ENCODE data around the gene TMEM81.

The TMEM81 gene, protein sequence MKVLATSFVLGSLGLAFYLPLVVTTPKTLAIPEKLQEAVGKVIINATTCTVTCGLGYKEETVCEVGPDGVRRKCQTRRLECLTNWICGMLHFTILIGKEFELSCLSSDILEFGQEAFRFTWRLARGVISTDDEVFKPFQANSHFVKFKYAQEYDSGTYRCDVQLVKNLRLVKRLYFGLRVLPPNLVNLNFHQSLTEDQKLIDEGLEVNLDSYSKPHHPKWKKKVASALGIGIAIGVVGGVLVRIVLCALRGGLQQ
- total RNA-seq = 1.7 to 3.3 reads per million in 2 donors

DNA sequence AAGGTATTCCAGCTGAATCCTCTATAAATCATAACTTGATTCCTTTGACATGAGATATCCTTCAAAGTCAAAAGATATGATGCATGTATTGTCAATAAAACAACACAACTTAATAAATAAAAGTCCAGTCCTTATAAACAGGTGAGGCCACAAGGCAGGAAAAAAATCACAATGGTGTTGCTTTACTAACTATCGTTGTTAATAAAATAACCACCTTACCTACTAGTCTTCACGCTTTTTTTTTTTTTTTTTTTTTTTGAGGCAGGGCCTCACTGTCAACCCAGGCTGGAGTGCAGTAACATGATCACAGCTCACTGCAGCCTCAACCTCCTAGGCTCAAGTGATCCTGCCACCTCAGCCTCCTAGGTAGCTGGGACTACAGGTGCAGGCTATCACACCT is at the start of gene TMEM81:
Gene TMEM81 (minus strand): TSS at position 101 of the 400 bp plus-strand sequence. CDS start 140 bp downstream, outside the sequence.
- no peak for DNase-seq

DNA sequence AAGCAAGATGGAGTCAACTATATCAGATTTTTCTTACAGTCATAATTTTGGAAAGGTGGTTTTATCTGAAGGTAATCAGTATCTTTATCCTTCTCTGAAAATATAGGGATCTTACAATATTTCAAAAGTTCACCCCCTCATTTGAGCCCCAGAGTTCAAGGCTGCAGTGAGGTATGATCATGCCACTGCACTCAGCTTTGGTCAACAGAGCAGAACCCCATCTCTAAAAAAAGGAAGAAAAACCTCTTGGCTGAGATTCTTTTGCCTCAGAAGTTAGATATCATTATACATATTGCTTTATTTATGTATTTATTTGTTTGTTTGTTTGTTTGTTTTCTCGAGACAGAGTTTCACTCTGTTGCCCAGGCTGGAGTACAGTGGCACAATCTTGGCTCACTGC is 49.0 kb upstream of the TMEM81 start:
- DNase-seq = no peak

DNA sequence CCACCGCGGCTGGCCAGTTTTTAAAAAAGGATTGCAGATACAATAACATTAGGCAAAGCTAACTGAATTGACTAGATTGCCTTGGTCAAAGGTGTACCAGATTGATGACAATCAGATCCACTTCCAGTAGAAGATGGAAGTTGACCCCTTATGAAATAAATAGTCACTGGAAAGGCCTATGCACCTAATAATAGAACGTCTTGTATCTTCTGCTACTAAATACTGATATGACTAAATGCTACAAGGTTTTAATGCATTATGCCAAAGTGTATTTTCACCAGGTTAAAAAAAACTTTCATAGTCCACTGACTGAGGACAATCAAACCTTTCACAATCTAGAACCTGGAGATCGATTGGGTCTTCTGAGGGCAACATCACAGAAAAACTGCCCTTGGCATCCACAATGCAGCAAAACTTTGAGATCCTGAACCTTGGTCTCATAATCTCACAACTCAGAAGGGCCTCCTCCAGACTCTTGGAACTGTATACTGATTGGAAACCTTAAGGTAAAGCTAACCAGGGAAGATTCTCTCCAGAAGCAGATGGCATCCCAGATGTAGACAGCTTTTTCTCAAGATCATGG is 45.3 kb upstream of the TMEM81 start:
- no peak for DNase-seq

DNA sequence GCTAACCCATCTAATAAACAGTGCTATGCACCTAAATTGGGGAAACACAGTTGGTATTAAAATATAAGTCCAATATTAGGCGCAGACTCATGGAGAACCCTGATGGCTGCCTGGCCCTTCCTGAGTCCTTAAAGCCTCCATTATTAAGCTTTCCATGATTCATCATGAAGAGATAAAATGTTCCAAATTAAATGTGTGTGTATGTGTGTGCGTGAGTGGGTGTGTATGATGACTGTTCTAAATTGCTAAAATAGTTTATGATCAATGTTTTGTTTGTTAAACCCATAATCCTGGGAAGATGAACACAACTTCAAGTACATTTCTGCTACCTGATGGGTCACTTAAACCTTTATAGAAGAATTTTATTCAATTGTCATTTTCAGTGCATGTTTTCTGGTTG is 43.8 kb upstream of the TMEM81 start:
- no peak for DNase-seq

DNA sequence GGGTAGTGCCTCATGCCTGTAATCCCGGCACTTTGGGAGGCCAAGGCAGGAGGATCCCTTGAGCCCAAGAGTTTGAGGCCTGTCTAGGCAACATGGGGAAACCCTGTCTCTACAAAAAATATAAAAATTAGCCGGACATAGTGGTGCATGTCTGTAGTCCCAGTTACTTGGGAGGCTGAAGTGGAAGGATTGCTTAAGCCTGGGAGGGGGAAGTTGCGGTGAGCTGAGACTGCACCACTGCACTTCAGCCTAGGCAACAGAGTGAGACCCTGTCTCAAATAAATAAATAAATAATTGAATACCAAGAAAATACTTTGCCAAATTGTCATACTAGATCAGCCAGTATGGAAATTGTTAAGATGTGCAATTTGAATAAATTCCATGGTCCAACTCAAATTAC is 43.4 kb upstream of the TMEM81 start:
- DNase-seq = no peak

DNA sequence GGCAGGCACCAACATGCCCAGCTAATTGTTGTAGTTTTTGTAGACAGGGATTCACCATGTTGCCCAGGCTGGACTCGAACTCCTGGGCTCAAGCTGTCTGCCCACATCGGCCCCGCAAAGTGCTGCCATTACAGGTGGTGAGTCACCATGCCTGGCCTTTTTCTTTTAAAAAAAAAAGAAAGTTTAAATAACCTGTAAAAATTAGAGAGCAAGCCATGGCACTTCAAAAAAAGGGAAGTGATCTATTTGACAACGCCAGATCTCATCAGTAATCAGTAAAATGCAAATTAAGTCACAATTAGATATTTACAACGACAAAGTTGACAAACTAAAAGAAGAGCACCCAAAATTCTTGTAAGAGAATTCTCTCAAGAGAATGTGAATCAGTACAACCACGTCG is 40.5 kb upstream of the TMEM81 start:
- DNase-seq = no peak

DNA sequence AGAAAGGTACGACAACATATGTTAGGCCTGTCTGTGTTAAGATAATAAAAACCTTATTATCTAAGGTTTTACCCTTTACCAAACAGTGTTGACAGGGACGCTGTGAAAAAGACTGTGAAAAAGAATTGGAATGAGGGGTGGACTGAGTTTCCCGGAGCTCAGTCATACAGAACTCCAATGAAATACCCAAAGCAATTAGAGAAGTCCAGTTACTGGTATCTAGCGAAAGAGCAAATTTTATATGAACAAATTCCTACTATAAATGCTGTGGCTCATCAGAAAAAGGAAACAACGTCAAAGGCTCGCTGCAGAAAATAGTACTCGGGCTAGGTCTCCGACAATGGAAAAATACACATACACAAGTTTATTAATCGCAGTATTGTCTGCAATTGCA is 38.2 kb upstream of the TMEM81 start:
- DNase-seq = no peak

DNA sequence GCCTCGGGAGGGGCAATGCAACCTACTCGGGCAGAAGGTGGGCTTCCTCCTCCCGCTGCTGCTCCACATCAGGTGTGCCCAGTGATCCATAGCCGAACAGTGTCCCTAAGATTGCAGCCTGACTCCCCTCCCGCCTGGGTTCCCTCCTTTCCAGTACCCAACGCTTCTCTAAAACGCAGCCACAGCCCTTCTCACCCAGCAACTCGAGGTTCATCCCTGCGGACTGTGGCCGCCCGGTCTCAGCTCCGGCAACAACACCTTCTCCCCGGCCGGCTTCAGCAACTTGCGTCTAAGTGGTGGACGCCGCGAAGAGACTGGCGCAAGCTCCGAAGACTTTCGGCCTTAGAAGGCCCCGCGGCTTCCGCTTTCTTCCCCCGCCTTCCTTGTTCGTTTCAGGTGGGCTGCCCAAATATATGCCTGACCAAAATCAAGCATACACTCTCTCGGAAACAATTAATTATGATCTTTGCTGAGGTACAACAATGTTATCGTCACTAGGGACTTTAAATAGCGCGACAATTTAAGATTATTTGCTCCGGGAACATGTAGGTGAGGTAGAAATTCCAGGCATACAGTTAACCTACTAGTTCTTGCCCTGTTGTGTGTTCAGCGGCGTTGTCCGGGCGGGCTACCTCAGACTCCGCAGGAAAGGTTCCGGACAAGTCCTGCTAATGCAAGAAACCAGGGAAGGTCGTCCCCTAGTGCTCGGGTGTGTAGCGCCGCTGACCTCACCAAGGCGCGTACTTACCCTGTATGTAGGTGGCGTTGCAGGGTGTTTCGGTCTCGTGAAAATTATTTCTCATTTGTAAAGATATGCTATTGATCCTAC is 37.6 kb upstream of the TMEM81 start, which contains the start of gene RBBP5:
Gene RBBP5 (minus strand): TSS at position 319 of the 829 bp plus-strand sequence. CDS start 105 bp downstream, at position 214.
- DNase-seq = peak; percentile 88

DNA sequence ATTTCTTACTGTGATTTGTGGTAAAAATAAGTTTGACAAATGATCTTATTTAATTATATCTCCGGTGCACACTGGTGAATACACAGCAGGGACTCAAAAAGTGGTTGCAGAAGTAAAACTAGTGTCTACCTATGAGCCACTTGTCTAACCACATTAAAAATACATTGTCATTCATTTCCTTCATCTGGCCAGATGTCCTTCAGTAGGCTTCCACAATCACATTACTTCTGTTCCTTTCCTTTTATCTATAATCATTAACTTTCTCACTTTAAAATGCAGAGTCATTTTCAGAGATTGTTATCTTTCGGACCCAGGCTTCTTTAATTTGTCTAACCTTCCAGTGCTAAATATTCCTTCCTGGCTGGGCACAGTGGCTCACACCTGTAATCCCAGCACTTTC is 34.5 kb upstream of the TMEM81 start:
- DNase-seq = no peak

DNA sequence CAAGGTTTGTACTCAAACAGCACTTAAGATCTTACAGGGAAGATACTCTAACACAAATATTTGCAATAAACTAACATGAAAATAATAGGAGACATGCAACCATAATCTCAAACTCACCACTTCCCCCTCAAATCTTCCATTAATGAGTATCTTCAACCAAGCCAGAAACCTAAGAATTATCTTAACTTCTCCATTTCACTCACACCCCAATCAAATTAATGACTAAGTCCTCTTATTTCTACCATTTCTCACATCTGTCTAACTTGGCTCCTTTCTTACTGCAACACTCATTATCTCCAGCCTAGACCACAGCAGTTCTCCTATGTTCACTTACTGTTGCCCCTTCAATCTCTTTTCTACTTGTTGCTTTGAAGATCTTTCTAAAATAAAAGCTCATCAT is 27.1 kb upstream of the TMEM81 start:
- DNase-seq = no peak

DNA sequence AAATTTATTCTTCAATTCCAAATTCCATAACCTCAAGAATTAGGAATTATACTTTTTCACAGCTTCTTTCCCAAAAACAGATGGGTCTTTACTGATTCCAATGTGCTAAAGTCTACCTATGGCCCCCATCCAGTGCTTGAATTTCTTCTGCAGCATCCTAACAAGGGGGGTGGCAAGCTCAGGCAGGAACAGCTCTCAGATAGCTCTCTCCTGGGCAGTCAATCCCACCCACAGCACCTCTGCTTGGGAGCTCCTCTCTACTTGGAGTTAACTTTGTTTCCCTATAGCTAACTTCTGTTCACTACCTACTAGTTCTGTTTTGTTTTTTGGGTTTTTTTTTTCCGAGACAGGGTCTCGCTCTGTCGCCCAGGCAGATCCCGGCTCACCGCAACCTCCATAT is 25.5 kb upstream of the TMEM81 start:
- DNase-seq = no peak

DNA sequence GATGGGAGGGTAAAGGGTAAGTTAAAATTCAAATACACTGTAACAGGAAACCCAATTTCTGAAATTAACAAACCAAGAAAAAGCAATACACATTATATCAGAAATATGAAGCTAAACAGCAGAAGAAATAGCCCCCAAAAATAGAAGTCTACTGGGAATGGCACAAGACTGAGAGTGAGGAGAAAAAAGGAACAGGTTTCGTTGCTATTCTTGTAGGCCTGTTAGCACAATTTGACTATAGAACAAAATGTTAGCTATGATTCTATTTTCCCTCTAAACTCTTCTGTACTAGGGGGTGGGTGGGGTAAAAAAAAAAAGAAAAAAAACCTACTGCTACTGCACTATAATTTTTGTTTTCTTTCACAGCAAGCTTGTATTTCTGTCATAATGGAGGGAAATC is 25.0 kb upstream of the TMEM81 start:
- no peak for DNase-seq

DNA sequence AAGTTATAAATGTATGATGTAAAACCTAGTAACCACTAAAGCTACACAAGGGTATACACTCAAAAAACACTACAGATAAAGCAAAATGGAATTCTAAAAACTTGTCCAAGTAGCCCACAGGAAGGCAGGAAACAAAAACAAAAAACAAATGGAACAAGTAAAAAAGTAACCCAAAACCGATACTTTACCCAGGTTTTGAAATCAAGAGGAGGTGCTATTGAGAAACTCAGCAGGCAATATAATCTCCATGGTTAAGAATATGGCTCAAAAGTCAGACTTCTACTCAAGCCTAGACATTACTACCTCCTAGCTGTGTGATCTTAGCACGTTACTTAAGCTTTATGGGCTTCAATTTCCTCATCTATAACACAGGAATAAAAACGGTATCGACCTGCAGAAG is 24.2 kb upstream of the TMEM81 start:
- no peak for DNase-seq

DNA sequence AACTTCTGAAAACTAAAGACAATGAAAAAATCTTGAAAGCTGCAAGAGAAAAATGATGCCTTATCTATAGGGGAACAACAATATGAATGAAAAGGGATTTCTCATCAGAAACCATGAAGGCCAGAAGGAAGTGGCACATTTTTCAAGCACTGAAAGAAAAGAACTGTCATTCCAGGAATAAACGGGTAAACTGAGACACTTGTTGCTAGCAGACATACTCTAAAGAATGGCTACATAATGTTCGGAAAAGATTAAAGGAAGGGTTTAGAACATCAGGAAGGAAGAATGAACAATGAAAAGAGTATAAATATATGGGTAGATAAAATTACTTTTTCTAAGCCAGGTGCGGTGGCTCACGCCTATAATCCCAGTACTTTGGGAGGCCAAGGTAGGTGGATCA is 23.1 kb upstream of the TMEM81 start:
- no peak for DNase-seq

DNA sequence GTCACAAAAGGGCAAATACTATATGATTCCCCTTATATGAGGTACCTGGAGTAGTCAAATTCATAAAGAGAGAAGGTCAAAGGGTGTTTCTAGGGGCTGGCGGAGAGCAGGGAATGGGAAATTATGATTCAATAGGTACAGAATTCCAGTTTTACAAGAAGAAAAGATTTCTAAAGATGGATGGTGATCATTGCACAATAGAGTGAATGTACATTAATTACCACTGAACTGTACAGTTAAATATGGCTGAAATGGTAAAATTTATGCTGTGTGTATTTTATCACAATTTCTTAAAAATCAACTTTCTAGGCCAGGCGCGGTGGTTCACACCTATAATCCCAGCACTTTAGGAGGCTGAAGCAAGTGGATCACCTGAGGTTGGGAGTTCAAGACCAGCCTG is 18.1 kb upstream of the TMEM81 start:
- no peak for DNase-seq

DNA sequence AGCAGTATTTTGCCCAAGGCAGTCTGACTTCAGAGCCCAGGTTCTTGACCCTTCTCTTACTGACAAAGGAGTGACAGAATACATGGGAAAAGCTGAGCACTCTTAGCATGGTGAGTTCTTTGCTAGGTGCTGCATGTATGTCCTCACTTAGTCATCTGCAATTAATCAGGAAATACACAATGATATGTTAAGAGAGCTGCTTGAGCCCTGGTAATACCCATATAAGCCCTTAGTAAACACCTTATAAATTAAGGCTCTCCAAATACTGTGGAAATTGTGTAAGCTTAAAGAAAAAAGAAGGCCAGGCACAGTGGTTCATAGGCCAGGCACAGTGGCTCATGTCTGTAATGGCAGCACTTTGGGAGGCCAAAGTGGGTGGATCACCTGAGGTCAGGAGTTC is 14.0 kb upstream of the TMEM81 start:
- DNase-seq = no peak

DNA sequence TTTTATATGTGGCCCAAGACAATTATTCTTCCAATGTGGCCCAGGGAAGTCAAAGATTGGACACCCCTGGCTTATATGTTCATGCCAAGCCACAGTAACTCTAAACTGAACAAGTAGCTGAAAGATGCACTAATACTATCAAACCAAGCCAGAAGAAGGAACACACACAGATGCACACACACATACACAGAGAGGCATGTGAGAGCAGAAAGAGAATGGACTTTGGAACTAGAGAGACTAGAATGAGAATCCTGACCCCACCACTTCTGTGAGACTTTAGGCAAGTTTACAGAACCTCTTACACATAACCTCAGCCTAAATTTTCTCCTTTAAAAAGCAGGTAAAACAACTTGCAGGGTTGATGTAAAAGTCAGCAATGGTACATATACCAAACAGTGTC is 11.2 kb upstream of the TMEM81 start:
- no peak for DNase-seq

DNA sequence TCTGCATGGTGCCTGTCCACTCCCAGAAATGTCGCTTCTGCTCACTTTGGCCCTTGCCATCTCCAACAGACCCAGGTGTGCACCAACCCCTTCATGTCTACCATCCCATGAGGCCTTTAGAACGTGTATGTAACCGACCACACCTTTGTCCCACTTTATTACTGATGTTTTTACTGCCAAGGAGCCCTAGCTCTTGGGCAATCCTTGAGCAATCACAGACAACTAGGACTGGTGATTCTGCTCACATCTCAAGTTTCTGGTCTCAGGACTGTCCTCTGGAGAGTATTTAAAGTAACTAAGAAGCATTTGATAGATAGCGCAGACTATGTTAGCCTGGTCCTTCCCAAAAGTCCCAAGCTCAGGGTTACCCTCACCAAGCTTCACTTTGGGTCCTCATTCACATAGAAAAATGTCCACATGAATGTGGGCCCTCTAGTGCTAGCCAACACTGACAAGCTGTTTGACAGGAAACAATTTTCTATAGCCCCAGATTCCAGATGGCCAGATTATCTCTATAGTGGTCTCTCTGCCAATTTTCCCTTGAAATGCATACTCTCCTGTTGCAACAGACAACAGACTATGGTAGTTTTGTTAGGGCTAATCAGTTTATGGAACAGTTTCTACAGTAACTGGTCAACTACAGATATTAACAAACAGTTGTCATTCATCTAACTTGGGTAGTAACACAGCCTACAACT is 6.9 kb upstream of the TMEM81 start:
- no peak for DNase-seq

DNA sequence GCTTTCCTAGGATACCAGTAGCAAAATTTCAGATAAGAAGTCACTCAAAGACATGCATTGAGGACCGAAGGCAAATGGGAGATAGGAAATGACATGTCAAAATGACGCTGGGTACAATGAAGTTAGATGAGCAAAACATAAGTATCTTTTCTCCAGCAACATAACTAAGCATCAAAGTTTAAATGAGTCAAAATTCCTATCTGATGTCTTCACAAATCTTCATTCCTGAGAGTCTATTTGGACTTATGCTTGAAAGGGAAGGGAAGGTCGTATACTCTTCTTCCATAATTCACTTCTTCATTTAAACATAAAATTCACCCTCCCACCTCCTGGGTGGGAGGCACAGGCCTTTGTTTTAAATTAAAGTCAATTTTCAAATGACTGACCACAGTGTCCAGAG is 4.1 kb upstream of the TMEM81 start:
- no peak for DNase-seq

DNA sequence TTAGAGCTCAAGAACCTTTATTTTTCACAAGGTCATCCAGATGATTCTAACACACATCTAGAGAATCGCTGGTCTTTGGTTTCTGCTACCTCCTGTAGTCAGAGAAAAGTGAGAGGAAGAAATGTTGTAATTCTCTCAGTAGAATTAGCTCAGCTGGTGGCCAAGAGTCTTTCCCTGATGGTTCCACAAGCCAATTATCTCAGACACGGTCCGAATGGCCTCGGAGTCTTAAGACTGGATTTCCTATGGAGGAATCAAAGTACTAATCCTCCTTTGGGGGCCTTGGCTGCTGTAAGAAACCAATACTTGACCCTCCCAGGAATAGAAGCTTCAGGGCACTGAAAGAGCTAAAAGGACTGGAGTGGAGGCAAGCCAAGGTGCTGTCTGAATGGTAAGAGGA is 1.8 kb downstream of the TMEM81 start:
- DNase-seq = no peak

DNA sequence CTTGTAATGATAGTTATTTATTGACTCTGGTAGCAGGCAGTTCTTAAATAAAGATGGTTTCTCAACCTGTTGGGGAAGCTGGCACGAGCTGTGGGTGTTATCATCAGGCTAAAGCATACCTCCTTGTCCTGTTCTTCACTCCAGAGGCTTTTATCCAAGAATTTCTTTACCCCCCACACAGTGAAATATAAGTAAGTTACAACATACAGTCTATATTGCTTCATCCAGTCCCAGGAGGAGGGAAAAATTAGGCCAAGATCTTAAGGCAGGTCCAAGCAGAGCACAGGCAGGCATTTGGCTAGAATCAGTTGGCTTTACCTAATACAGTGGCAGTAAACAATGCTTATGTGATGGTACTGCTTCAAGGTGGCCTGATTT is 6.3 kb downstream of the TMEM81 start:
- no peak for DNase-seq

DNA sequence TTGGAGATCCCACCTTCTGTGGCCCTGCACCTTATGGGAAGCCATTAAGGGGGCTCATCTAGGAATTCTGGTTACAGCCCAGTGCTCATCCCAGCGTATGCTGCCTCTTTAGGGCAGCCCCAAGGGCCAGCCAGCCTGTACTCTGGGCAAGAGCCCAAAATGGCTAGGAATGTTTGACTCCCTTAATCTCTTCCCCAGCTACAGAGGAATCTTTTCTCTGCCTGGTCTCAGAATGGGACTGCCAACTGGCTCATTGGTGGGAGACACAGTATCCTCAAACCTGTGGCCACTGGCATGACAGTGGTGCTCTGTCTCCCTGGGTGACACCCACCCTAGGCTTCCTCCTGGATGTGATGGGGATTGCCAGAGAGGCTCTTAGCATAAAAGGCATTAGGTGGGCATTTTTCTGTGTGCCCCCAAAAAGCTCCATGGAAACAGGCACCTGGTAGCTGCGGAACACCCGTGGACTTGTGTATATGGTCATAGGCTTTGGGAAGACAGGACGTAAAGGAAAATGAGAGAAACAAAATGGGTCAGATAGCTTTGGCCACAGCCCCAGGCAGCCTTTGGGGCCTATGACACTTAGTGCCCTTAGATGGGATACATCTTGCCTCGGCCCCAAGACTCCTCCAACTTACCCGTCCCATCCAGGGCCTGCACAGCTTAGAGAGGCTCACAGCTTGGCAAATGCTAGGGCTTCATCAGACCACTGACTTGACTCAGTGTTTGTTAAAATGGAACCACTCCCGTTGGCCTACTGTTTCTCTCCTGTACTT is 6.9 kb downstream of the TMEM81 start:
- no peak for DNase-seq

Data from T-helper 9 cell (primary cell).